SU-DHL-6 (cell line): ENCODE data around the gene KIF5C.

Source experiments
- H2AFZ ChIP-seq: fragments of 200-600 bp; sonication (generic); 2 replicates; pipeline ENCODE4 v1.6.1; 2014; ENCODE audit warnings: low read depth, mild to moderate bottlenecking, moderate library complexity, mixed read lengths, antibody characterized with exemption, low read length; ENCODE audit not compliant: severe bottlenecking
- H3F3A ChIP-seq: fragments of 200-600 bp; shearing (Covaris generic); 2 replicates; pipeline ENCODE4 v1.6.0; 2016; ENCODE audit warnings: antibody characterized with exemption, mild to moderate bottlenecking; ENCODE audit not compliant: insufficient read depth
- H3K27ac ChIP-seq: fragments of 200-600 bp; sonication (generic); 2 replicates; pipeline ENCODE4 v1.5.1; 2016; ENCODE audit warnings: low read depth, mild to moderate bottlenecking, low read length, moderate library complexity, mixed read lengths
- H3K27me3 ChIP-seq: fragments of 200-600 bp; sonication (generic), shearing (Covaris generic); 2 replicates; pipeline ENCODE4 v1.6.0; 2014; ENCODE audit warnings: mild to moderate bottlenecking, low read length
- H3K36me3 ChIP-seq: fragments of 200-600 bp; sonication (generic); 2 replicates; pipeline ENCODE4 v1.6.1; 2014; ENCODE audit warnings: mild to moderate bottlenecking, low read length, mixed read lengths
- H3K4me2 ChIP-seq: fragments of 300-600, 200-600 bp; shearing (Covaris generic), sonication (generic); 2 replicates; pipeline ENCODE4 v1.6.0; 2014; ENCODE audit warnings: low read length, low read depth, mild to moderate bottlenecking; ENCODE audit not compliant: poor library complexity, severe bottlenecking
- H3K4me3 ChIP-seq: fragments of 200-600 bp; sonication (generic); 2 replicates; pipeline ENCODE4 v1.5.1; 2014; ENCODE audit warnings: antibody characterized with exemption, low read length, mild to moderate bottlenecking, mixed read lengths; ENCODE audit not compliant: insufficient read depth, poor library complexity, severe bottlenecking
- H3K79me2 ChIP-seq: fragments of 200-600 bp; sonication (generic); 2 replicates; pipeline ENCODE4 v1.6.1; 2014; ENCODE audit warnings: mild to moderate bottlenecking, low read length, moderate library complexity; ENCODE audit not compliant: insufficient read depth
- H3K9ac ChIP-seq: fragments of 200-600 bp; sonication (generic); 2 replicates; pipeline ENCODE4 v1.7.0; 2014; ENCODE audit warnings: mild to moderate bottlenecking, low read length
- H3K9me2 ChIP-seq: fragments of 200-600 bp; sonication (generic); replicated peaks from 2 replicates; pipeline ENCODE4 v1.6.1; 2014; ENCODE audit warnings: low read length; ENCODE audit not compliant: insufficient read depth
- H3K9me3 ChIP-seq: fragments of 200-600 bp; sonication (generic); 2 replicates; pipeline ENCODE4 v1.6.1; 2014; ENCODE audit warnings: low read length, mixed read lengths; ENCODE audit not compliant: insufficient read depth
- H4K20me1 ChIP-seq: fragments of 200-600 bp; sonication (generic); 2 replicates; pipeline ENCODE4 v1.6.1; 2014; ENCODE audit warnings: low read depth, mild to moderate bottlenecking, antibody characterized with exemption, low read length, moderate library complexity, mixed read lengths
- CTCF ChIP-seq: fragments of 200-600 bp; sonication (generic); IDR thresholded peaks from one replicate; pipeline ENCODE4 v1.5.1; 2017; ENCODE audit warnings: antibody characterized with exemption, mild to moderate bottlenecking, low read length, moderate library complexity; ENCODE audit not compliant: insufficient read depth, poor library complexity, severe bottlenecking
- EZH2phosphoT487 ChIP-seq: fragments of 200-600 bp; sonication (generic), shearing (Covaris generic); conservative IDR thresholded peaks from 2 replicates; pipeline ENCODE4 v1.6.1; 2018; ENCODE audit warnings: mild to moderate bottlenecking, antibody characterized with exemption, low read length, moderate library complexity, mixed read lengths

Gene KIF5C

GRCh38 chr2:149002891-149003740, 128.1 kb downstream of the KIF5C start:
- Histone ChIP-seq H3K27me3 (no peaks in the 10 kb centered on the region), H3K79me2 (no peaks in the 10 kb centered on the region), H3K4me3 (no peak overlapping the region), H2AFZ (no peak overlapping the region), H3K36me3 (no peaks in the 10 kb centered on the region), H3F3A (no peaks in the 10 kb centered on the region), H3K27ac (no peak overlapping the region), H3K9me3 (no peaks in the 10 kb centered on the region), H3K4me2 (no peak overlapping the region), H4K20me1 (no peaks in the 10 kb centered on the region), H3K9ac (no peak overlapping the region), H3K9me2 (no peaks in the 10 kb centered on the region)
- no peak for TF ChIP-seq EZH2phosphoT487
- no peak for TF ChIP-seq CTCF

GRCh38 chr2:149004836-149005235, 129.8 kb downstream of the KIF5C start:
- TF ChIP-seq EZH2phosphoT487 (no peak), CTCF (no peak)
- H3K27me3 ChIP-seq: no peaks in the 10 kb centered on the region
- no peaks in the 10 kb centered on the region for H3K79me2 ChIP-seq
- H3K4me2 ChIP-seq: no peak overlapping the region
- no peak overlapping the region for H3K4me3 ChIP-seq
- H3K9ac ChIP-seq: no peak overlapping the region
- H3K9me3 ChIP-seq: no peaks in the 10 kb centered on the region
- no peaks in the 10 kb centered on the region for H4K20me1 ChIP-seq
- no peaks in the 10 kb centered on the region for H3K36me3 ChIP-seq
- no peaks in the 10 kb centered on the region for H3F3A ChIP-seq
- no peak overlapping the region for H2AFZ ChIP-seq
- H3K27ac ChIP-seq: no peak overlapping the region
- H3K9me2 ChIP-seq: no peaks in the 10 kb centered on the region

- H3K9me3 ChIP-seq: no peaks in the 10 kb centered on the region
- TF ChIP-seq CTCF (no peak), EZH2phosphoT487 (no peak)
- no peaks in the 10 kb centered on the region for H3K27me3 ChIP-seq
- H3K79me2 ChIP-seq: no peaks in the 10 kb centered on the region
- no peaks in the 10 kb centered on the region for H3K9me2 ChIP-seq
- no peak overlapping the region for H3K9ac ChIP-seq
- no peaks in the 10 kb centered on the region for H4K20me1 ChIP-seq
- no peak overlapping the region for H3K4me2 ChIP-seq
- no peak overlapping the region for H2AFZ ChIP-seq
- no peaks in the 10 kb centered on the region for H3F3A ChIP-seq
- H3K4me3 ChIP-seq: no peak overlapping the region
- no peak overlapping the region for H3K27ac ChIP-seq
- H3K36me3 ChIP-seq: no peaks in the 10 kb centered on the region
Measured at GRCh38 chr2:149005471-149006077, 130.5 kb downstream of the KIF5C start.
